HepG2 (cell line): ENCODE measurements around the gene PARK7. TPM values are rescaled to one million over a fixed set of nuclear protein-coding genes. Genes with fewer than 3 reads are reported as not detected.

Source experiments
- ATRX ChIP-seq: sonication (generic); formaldehyde crosslinking; IDR thresholded peaks from 2 replicates; pipeline ENCODE4 v1.4.0; 2020; ENCODE audit warnings: missing genetic modification reagents, borderline replicate concordance
- GATAD1 ChIP-seq: IDR thresholded peaks from 2 replicates; pipeline ENCODE4 v1.6.1; 2016; ENCODE audit warnings: missing genetic modification reagents, missing compliant biosample characterization
- HHEX ChIP-seq: IDR thresholded peaks from 2 replicates; pipeline ENCODE4 v1.6.1; 2016; ENCODE audit warnings: control low read depth
- IKZF1 ChIP-seq: fragments of 450-650 bp; IDR thresholded peaks from 2 replicates; pipeline ENCODE4 v1.7.1; 2016
- ZFP90 ChIP-seq: sonication (generic); formaldehyde crosslinking; IDR thresholded peaks from 2 replicates; pipeline ENCODE4 v1.8.0; 2022; ENCODE audit warnings: missing genetic modification reagents, mild to moderate bottlenecking, inconsistent platforms, borderline replicate concordance
- ZNF224 ChIP-seq: sonication (generic); formaldehyde crosslinking; IDR thresholded peaks from 2 replicates; pipeline ENCODE4 v1.5.0; 2020; ENCODE audit warnings: mild to moderate bottlenecking, missing genetic modification reagents
- ZNF34 ChIP-seq: sonication (generic); formaldehyde crosslinking; IDR thresholded peaks from 2 replicates; pipeline ENCODE4 v1.4.0; 2020; ENCODE audit warnings: mild to moderate bottlenecking, missing genetic modification reagents, borderline replicate concordance
- ZNF432 ChIP-seq: sonication (generic); formaldehyde crosslinking; IDR thresholded peaks from 2 replicates; pipeline ENCODE4 v1.5.0; 2020; ENCODE audit warnings: missing genetic modification reagents, mild to moderate bottlenecking, borderline replicate concordance
- ZNF543 ChIP-seq: sonication (generic); formaldehyde crosslinking; IDR thresholded peaks from 2 replicates; pipeline ENCODE4 v1.4.0; 2020; ENCODE audit warnings: mild to moderate bottlenecking, missing genetic modification reagents
- ZNF577 ChIP-seq: sonication (generic); formaldehyde crosslinking; IDR thresholded peaks from 2 replicates; pipeline ENCODE4 v1.4.0; 2020; ENCODE audit warnings: mild to moderate bottlenecking, low read depth, missing genetic modification reagents, borderline replicate concordance
- ZNF772 ChIP-seq: sonication (generic); formaldehyde crosslinking; IDR thresholded peaks from 2 replicates; pipeline ENCODE4 v1.5.0; 2020; ENCODE audit warnings: mild to moderate bottlenecking, missing genetic modification reagents
- ZNF891 ChIP-seq: sonication (generic); formaldehyde crosslinking; IDR thresholded peaks from 2 replicates; pipeline ENCODE4 v1.5.0; 2020; ENCODE audit warnings: mild to moderate bottlenecking, missing genetic modification reagents
- polyA plus RNA-seq, 8 experiments: library from polyadenylated mRNA; depleted of rRNA in 3 of 8; stranded (reverse) in 7 of 8; unstranded in 1 of 8; fragments of >200 nt; fragmentation: Illumina TruSeq in 4 of 8; extraction: Trizol in 4 of 8; gene quantifications; 2 replicates each; pipeline versions ENCODE4 v1.2.1 to v1.2.3, GENCODE V29; 2011 to 2016; ENCODE audit warnings: low read depth in 4 of 8, missing spikeins in 1 of 8, mixed read lengths in 1 of 8; ENCODE audit not compliant: insufficient read depth in 1 of 8
- total RNA-seq, 5 experiments: library from RNA; depleted of rRNA; stranded (reverse); fragments of >200 nt; fragmentation: Illumina TruSeq; extraction: Trizol; gene quantifications; 2 replicates each; pipeline ENCODE4 v1.2.3, GENCODE V29; 2016; ENCODE audit warnings: low read depth in 1 of 5
- TF ChIP-seq, protein P1 (sequence below): sonication (generic); formaldehyde crosslinking; IDR thresholded peaks from 2 replicates; pipeline ENCODE4 v1.5.0; 2020; ENCODE audit warnings: missing genetic modification reagents
- TF ChIP-seq, protein P2 (sequence below): sonication (generic); formaldehyde crosslinking; IDR thresholded peaks from 2 replicates; pipeline ENCODE4 v1.5.1; 2020; ENCODE audit warnings: mild to moderate bottlenecking, missing genetic modification reagents, borderline replicate concordance
- TF ChIP-seq, protein P3 (sequence below): sonication (generic); formaldehyde crosslinking; IDR thresholded peaks from 2 replicates; pipeline ENCODE4 v1.4.0; 2020; ENCODE audit warnings: missing genetic modification reagents, mild to moderate bottlenecking, borderline replicate concordance
- TF ChIP-seq, protein P4 (sequence below), 2 experiments: sonication (generic) in 1 of 2; formaldehyde crosslinking in 1 of 2; IDR thresholded peaks; 2 replicates each; pipeline versions ENCODE4 v1.4.0 to v1.6.1; 2018 to 2020; ENCODE audit warnings: missing genetic modification reagents in 2 of 2, borderline replicate concordance in 1 of 2, low read depth in 1 of 2, mild to moderate bottlenecking in 1 of 2, missing biosample characterization in 1 of 2

PARK7 gene
- total and polyA plus RNA-seq, 2 of the 13 experiments (the other 11 are each of a cell fraction or from before 2014, with no cell fraction given), result 212 to 296 TPM

DNA sequence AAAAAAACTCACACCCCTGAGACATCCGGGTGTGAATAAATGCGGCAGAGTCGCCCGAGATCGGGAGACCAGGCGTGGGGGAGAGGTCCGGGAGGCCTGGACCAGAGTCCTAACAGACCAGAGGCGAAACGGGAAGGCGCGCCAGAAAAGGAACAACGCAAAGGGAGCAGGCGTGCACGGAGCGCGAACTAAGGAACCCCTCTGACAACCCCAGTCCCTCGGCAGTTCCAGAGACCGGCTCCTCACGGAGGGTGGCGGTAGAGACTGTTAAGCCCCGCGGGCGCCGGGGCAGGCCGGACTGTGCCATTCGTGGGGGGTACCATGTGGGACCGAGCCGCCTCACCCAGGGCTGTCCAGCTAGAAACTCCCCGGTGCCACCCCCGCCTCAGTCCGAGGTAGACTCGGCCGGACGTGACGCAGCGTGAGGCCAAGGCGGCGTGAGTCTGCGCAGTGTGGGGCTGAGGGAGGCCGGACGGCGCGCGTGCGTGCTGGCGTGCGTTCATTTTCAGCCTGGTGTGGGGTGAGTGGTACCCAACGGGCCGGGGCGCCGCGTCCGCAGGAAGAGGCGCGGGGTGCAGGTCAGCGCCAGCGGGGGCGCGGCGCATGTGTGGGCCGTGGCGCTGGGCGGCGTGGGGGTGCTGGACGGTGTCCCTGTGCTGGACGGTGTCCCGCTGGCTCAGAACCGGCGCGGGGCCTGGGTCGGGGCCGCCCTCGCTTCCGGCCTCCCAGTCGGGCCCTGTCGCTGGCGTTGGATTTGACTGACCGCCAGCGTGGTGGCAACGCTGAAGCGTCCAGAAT, at the start of gene PARK7 (continued):
- TF ChIP-seq ZNF224 (CRISPR knock-in tag) (0 out of 2 replicates have a peak, but pooled peaks have one; percentile 82), ZFP90 (CRISPR knock-in tag) (peak; percentile 80), ZNF34 (CRISPR knock-in tag) (peak; percentile 98), ZNF432 (CRISPR knock-in tag) (no peak), ZNF891 (CRISPR knock-in tag) (peak; percentile 76; the same call in 1 of the 2 replicates), IKZF1 (no peak), ZNF772 (CRISPR knock-in tag) (peak; percentile 87; the same call in 1 of the 2 replicates), HHEX (CRISPR knock-in tag) (no peak), GATAD1 (peak; percentile 90), ATRX (CRISPR knock-in tag) (no peak), ZNF543 (CRISPR knock-in tag) (peak; percentile 52; the same call in 1 of the 2 replicates), ZNF577 (CRISPR knock-in tag) (peak; percentile 78; the same call in 1 of the 2 replicates)
- TF ChIP-seq, protein P1, sequence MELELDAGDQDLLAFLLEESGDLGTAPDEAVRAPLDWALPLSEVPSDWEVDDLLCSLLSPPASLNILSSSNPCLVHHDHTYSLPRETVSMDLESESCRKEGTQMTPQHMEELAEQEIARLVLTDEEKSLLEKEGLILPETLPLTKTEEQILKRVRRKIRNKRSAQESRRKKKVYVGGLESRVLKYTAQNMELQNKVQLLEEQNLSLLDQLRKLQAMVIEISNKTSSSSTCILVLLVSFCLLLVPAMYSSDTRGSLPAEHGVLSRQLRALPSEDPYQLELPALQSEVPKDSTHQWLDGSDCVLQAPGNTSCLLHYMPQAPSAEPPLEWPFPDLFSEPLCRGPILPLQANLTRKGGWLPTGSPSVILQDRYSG (CRISPR knock-in tag), result peak; percentile 25; the same call in 1 of the 2 replicates
- TF ChIP-seq, protein P2, sequence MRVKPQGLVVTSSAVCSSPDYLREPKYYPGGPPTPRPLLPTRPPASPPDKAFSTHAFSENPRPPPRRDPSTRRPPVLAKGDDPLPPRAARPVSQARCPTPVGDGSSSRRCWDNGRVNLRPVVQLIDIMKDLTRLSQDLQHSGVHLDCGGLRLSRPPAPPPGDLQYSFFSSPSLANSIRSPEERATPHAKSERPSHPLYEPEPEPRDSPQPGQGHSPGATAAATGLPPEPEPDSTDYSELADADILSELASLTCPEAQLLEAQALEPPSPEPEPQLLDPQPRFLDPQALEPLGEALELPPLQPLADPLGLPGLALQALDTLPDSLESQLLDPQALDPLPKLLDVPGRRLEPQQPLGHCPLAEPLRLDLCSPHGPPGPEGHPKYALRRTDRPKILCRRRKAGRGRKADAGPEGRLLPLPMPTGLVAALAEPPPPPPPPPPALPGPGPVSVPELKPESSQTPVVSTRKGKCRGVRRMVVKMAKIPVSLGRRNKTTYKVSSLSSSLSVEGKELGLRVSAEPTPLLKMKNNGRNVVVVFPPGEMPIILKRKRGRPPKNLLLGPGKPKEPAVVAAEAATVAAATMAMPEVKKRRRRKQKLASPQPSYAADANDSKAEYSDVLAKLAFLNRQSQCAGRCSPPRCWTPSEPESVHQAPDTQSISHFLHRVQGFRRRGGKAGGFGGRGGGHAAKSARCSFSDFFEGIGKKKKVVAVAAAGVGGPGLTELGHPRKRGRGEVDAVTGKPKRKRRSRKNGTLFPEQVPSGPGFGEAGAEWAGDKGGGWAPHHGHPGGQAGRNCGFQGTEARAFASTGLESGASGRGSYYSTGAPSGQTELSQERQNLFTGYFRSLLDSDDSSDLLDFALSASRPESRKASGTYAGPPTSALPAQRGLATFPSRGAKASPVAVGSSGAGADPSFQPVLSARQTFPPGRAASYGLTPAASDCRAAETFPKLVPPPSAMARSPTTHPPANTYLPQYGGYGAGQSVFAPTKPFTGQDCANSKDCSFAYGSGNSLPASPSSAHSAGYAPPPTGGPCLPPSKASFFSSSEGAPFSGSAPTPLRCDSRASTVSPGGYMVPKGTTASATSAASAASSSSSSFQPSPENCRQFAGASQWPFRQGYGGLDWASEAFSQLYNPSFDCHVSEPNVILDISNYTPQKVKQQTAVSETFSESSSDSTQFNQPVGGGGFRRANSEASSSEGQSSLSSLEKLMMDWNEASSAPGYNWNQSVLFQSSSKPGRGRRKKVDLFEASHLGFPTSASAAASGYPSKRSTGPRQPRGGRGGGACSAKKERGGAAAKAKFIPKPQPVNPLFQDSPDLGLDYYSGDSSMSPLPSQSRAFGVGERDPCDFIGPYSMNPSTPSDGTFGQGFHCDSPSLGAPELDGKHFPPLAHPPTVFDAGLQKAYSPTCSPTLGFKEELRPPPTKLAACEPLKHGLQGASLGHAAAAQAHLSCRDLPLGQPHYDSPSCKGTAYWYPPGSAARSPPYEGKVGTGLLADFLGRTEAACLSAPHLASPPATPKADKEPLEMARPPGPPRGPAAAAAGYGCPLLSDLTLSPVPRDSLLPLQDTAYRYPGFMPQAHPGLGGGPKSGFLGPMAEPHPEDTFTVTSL (CRISPR knock-in tag), result peak; percentile 66; the same call in 1 of the 2 replicates
- TF ChIP-seq, protein P3, sequence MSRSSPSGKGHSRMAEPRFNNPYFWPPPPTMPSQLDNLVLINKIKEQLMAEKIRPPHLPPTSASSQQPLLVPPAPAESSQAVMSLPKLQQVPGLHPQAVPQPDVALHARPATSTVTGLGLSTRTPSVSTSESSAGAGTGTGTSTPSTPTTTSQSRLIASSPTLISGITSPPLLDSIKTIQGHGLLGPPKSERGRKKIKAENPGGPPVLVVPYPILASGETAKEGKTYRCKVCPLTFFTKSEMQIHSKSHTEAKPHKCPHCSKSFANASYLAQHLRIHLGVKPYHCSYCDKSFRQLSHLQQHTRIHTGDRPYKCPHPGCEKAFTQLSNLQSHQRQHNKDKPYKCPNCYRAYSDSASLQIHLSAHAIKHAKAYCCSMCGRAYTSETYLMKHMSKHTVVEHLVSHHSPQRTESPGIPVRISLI, result peak; percentile 50; the same call in 1 of the 2 replicates
- TF ChIP-seq, protein P4, sequence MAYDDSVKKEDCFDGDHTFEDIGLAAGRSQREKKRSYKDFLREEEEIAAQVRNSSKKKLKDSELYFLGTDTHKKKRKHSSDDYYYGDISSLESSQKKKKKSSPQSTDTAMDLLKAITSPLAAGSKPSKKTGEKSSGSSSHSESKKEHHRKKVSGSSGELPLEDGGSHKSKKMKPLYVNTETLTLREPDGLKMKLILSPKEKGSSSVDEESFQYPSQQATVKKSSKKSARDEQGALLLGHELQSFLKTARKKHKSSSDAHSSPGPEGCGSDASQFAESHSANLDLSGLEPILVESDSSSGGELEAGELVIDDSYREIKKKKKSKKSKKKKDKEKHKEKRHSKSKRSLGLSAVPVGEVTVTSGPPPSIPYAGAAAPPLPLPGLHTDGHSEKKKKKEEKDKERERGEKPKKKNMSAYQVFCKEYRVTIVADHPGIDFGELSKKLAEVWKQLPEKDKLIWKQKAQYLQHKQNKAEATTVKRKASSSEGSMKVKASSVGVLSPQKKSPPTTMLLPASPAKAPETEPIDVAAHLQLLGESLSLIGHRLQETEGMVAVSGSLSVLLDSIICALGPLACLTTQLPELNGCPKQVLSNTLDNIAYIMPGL (CRISPR knock-in tag; IDR thresholded peaks at IDR 0.05; ENCODE audit: borderline replicate concordance in 1 of 2, low read depth in 1 of 2), result peak; percentile 90 to 93
